GM21723 (cell line): ENCODE measurements around the gene CETP.

Experiments
- ATAC-seq: cut with Tn5 transposase; IDR thresholded peaks from one replicate; pipeline ENCODE4 v1.9.1; 2021; ENCODE audit warnings: mild to moderate bottlenecking, moderate library complexity; ENCODE audit not compliant: unreplicated experiment

CETP gene

DNA sequence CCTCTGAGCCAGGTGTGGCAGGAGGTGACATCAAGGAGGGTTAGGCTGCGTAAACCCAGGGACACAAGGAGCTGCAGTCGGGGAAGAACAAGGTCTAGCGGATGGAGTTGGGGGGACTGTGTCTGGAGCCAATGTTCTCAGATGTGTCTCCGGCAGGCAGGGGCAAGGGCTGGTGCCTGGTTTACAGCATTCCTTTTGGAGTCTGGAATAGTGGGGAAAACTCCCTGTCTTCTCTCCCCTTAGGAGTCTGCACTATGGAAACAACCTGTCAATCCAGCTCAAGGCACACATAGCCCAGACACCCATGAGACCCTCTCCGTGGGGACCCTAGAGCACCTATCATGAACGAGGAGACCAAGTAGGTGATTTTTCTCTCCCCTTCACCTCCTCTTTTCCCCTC is 55.1 kb downstream of the CETP start:
- no peak for ATAC-seq

GRCh38 chr16:57017251-57017650 is 55.5 kb downstream of the CETP start:
- ATAC-seq = no peak

DNA sequence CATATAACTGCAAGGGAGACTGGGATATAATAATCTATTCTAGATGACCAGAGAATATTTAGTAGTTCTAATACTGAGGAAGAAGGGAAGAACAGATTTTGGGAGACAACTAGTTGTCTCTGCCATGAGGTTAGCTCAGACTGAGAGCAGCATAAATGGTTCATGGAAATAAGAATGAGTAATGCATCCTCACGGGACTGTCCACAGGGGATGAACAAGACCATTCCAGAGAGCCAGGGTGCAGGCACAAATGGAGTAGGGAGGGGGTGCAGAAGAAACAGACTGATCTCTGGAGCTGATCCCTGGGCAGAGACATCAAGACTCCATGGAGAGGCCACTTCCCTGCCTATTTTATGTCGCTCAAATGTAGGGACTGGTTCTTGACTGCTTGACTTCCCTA is 58.0 kb downstream of the CETP start:
- ATAC-seq = no peak

GRCh38 chr16:57020651-57021050 is 58.9 kb downstream of the CETP start:
- ATAC-seq = no peak

DNA sequence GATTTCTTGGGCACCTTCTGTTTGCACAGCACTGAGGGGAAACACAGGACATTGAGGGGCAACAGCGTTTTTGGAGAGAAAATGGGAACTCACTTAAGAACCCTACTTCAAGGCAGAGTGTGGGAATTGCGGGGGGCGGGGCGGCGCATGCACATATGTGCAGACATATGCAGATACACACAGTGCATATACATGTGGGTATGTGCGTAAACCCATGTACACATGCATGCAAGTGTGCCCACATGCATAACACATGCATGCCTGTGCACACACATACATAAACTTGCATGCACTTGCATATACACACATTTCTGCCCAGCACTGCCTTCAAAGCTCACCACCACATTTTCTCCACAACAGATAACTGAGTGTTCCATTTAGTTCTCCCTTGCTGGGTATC is 60.0 kb downstream of the CETP start:
- ATAC-seq = no peak

DNA sequence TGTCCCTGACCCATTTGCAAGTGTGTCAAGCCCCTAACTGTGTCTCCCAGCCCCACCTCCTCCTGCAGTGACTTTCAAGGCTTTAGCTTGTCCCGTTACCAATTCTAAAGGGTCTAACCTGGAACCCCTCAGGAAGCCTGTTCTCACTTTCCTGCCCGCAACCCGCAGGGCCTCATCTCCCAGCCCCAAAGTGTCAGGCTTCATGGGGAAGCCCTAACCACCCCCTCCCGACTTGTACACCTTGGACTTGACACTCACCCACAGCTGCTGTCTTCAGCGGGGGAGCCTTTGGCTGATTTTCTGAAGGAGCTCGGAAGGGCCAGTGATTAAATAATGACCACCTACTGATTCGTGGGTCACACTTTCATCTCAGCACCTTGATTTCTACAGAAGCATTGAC is 60.7 kb downstream of the CETP start:
- ATAC-seq = no peak

DNA sequence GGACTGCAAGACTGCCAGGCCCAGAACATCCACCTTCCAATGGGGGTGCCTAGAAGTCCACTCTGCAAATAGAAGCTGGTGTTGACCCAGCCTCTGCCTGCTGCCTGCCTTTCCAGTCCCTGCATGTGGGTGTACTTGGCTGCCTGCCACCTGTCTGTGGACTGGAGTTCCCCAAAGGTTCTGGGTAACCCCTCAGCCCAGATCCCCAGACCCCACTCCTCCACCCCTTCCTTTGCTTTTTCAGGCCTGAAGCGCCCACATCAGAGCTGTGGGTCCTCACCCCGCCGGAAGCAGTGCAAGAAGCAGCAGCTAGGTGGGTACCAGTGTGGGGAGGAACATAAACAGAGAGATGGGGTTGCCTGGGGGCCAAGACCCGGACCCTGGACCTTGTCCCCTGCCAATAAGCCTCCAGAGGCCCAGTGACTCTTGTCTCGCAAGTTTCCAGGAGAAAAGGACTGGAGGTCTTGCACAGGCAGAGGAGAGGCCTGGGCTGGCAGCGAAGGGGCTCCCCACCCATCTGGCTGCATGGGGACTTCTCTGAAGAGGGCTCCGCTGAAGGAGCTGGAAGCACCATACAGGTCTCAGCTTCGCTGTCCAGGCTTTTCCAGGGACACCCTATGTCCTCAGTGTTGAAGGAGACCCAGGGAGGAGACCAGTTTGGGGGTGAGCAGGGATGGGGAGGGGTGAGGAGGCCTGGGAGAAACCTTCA is 61.9 kb downstream of the CETP start:
- ATAC-seq = no peak

DNA sequence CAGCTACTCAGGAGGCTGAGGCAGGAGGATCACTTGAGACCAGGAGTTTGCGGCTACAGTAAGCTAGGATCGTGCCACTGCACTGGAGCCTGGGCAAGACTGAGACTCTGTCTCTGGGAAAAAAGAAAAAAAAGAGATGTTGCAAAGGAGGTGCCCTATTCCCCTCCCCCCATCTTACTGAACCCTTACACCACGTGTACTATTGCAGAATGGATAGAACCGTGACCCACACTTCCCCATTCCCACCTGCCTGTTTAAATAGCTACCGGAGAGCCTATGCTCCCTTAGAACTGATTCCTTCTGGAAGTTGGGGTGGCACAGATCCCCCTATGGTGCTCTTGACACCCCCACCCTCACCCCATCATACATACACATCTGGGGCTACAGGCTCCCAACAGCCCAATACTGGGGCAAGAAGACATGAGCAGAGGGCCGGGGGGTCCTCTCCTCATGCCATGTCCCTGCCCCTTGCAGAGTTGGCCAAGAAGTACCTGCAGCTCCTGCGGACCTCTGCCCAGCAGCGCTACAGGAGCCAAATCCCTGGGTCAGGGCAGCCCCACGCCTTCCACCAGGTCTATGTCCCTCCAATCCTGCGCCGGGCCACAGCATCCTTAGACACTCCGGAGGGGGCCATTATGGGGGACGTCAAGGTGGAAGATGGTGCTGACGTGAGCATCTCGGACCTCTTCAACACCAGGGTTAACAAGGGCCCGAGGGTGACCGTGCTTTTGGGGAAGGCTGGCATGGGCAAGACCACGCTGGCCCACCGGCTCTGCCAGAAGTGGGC is 63.3 kb downstream of the CETP start:
- ATAC-seq = no peak

- ATAC-seq = no peak
These were observed 64.4 kb downstream of the CETP start for GRCh38 chr16:57025941-57026777.

DNA sequence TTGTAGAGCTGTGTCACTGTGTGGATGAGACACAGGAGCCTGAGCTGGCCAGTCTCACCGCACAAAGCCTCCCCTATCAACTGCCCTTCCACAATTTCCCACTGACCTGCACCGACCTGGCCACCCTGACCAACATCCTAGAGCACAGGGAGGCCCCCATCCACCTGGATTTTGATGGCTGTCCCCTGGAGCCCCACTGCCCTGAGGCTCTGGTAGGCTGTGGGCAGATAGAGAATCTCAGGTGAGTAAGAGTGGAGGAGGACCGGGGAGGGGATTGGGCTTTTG is 65.0 kb downstream of the CETP start:
- ATAC-seq = no peak

DNA sequence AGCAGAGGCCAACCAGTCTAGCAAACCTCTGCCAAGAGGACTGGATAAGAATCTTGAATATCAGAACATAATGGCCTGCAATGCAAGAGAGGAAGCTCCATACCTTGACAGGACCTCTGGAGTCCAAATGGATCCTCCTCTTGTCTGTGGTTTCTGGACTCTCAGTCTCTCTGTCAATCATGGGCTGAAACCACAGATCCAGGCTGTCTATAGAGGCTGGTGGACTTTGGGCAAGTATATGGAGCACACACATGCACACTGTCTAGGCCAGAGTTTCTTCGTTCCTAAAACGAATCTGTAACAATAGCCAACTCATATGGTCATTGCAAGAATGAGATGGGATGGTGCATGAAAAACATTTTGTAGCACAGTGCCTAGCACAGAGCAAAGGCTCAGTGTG is 65.3 kb downstream of the CETP start:
- no peak for ATAC-seq

- ATAC-seq = no peak
These were observed 66.3 kb downstream of the CETP start for GRCh38 chr16:57028086-57028485.

DNA sequence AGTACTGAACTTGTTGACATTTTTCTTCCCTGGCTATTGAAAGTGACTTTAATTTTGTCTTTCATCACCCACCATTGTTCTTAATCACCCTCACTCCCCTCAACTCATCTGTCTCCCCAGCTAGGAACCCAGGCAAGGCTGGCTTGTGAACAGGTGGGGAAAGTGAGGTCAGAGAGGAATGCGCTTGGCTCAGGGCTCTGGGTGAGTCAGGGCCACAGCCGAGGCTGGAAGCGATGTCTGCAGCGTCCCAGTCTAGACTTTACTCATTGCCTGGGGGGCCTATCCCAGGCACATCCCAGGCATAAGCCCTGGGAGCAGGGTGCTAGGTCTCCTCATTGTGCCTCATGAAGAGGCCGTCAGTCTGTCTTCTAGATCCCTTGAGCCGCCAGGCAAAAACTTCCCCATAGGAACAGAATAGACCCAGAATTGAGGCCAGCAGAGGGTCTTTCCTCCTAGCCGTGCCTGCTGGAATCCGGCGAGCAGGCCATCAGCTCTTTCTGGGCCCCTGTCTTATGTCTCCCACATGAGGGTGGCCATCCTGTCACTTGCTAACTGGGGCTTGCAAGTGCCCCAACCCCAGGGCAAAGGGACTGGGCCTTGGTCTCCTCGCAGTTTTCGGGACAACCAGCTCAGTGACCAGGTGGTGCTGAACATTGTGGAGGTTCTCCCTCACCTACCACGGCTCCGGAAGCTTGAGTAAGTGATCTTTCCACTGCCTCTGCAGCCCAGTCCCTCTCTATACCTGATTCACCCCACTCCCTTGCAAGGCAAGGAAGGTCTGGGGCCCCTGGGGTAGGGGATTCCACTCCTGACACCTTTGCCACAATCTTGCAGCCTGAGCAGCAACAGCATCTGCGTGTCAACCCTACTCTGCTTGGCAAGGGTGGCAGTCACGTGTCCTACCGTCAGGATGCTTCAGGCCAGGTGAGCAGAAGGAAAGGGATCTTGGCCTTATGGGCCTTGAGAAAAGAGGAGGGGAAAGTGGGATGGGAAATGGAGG is 67.7 kb downstream of the CETP start:
- no peak for ATAC-seq

DNA sequence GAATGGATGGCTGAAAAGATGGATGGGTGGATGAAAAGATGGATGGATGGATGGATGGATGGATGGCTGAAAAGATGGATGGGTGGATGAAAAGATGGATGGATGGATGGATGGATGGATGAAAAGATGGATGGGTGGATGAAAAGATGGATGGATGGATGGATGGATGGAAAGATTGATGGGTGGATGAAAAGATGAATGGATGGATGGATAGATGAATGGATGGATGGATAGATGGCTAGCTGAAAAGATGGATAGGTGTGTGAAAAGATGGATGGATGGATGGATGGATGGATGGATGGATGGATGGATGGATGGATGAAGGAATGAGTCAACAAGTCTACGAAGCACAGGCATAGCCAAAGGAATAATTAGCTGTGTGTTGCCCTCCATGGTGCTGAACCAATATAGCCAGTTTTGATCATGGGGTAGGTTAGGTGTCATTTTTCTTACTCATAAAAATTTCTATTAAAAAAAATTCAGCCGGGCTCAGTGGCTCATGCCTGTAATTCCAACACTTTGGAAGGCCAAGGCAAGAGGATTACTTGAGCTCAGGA is 68.7 kb downstream of the CETP start:
- no peak for ATAC-seq

DNA sequence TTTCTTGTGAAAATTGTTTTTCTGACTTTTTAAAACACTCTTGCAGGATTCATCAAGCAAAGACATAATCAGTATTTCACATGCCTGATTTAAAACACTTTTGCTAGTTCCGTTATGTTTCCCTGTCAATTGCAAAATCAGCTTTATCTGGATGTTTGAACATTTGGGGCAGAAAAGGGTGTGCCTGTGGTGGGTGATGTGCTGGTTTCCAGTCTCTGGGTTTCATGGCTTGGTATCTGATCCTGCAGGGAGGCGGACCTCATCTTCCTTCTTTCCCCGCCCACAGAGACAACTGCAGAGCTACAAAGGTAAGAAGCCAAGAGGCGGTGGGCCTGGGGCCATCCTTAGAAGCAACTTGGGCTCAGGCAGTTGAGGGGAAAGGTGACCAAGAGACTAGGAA is 69.4 kb downstream of the CETP start:
- ATAC-seq = no peak

GRCh38 chr16:57032346-57032745 is 70.6 kb downstream of the CETP start:
- ATAC-seq = no peak

DNA sequence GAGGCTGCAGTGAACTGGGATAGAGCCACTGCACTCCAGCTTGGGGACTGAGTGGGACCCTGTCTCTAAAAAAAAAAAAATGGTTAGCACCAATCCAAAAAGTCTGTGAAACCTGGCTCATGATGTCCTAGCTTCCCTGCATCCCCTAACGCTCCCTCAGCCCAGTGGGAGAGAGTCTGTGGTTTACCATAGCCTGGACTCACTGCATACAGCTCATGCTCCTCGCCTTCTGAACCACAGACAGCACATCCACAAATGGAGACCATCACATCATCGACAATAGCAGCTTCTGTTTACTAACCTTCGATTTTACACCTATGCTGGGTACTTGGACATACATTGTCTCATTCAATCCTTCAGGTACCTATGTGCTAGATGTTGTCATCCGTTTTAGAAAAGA is 71.2 kb downstream of the CETP start:
- no peak for ATAC-seq
